HG02885 (cell line): ENCODE results near the gene MAFF.
"Not testable (repeated sequence)": the region's sequence is repeated elsewhere in the genome, so short reads cannot be mapped to it uniquely, and the experiment has no call there.

ENCODE experiments used
- ATAC-seq: cut with Tn5 transposase; IDR thresholded peaks from one replicate; pipeline ENCODE4 v1.9.1; 2021; ENCODE audit warnings: mild to moderate bottlenecking; ENCODE audit not compliant: unreplicated experiment, poor library complexity

MAFF gene

GRCh38 chr22:38177044-38177443 lies 24.8 kb upstream of the MAFF start:
- no peak for ATAC-seq

- not testable (repeated sequence) for ATAC-seq
These were observed 24.2 kb upstream of the MAFF start for GRCh38 chr22:38177571-38177925.

GRCh38 chr22:38177926-38178604 lies 23.7 kb upstream of the MAFF start:
- no peak for ATAC-seq

- ATAC-seq: not testable (repeated sequence)
These were observed 23.2 kb upstream of the MAFF start for GRCh38 chr22:38178605-38178937.

- no peak for ATAC-seq
These were observed 20.8 kb upstream of the MAFF start for GRCh38 chr22:38180841-38181452.

- ATAC-seq: peak; percentile 87
These were observed 20.2 kb upstream of the MAFF start, which contains the start of gene PLA2G6 for GRCh38 chr22:38181453-38182200. Gene PLA2G6, minus strand, starts transcription at chr22:38181830. Its CDS starts 12,404 bp downstream, at chr22:38169426.

- ATAC-seq: no peak
These were observed 17.0 kb upstream of the MAFF start for GRCh38 chr22:38184788-38185187.

- ATAC-seq: no peak
These were observed 15.4 kb upstream of the MAFF start for GRCh38 chr22:38186429-38186828.

GRCh38 chr22:38187413-38188212 lies 14.2 kb upstream of the MAFF start:
- no peak for ATAC-seq

- ATAC-seq: no peak
These were observed 12.7 kb upstream of the MAFF start for GRCh38 chr22:38189104-38189503.

GRCh38 chr22:38190581-38190980 lies 11.2 kb upstream of the MAFF start:
- no peak for ATAC-seq

GRCh38 chr22:38191055-38191454 lies 10.7 kb upstream of the MAFF start:
- no peak for ATAC-seq

GRCh38 chr22:38191731-38192474 lies 9.9 kb upstream of the MAFF start:
- no peak for ATAC-seq

GRCh38 chr22:38192475-38192863 lies 9.3 kb upstream of the MAFF start:
- no peak for ATAC-seq

- no peak for ATAC-seq
These were observed 8.2 kb upstream of the MAFF start for GRCh38 chr22:38193580-38193979.

GRCh38 chr22:38196791-38197419 lies 4.9 kb upstream of the MAFF start:
- no peak for ATAC-seq

- no peak for ATAC-seq
These were observed 1.8 kb upstream of the MAFF start for GRCh38 chr22:38199826-38200559.

GRCh38 chr22:38201371-38201710 lies 453 bp upstream of the MAFF start:
- ATAC-seq: peak; percentile 4

- ATAC-seq: peak; percentile 22
These were observed 769 bp downstream of the MAFF start for GRCh38 chr22:38202437-38203089.
